SU-DHL-6 (cell line): ENCODE results near the gene TNFSF18.

Experiments
- CTCF ChIP-seq: fragments of 200-600 bp; sonication (generic); IDR thresholded peaks from one replicate; pipeline ENCODE4 v1.5.1; 2017; ENCODE audit warnings: antibody characterized with exemption, mild to moderate bottlenecking, low read length, moderate library complexity; ENCODE audit not compliant: insufficient read depth, poor library complexity, severe bottlenecking
- EZH2phosphoT487 ChIP-seq: fragments of 200-600 bp; sonication (generic), shearing (Covaris generic); conservative IDR thresholded peaks from 2 replicates; pipeline ENCODE4 v1.6.1; 2018; ENCODE audit warnings: mild to moderate bottlenecking, antibody characterized with exemption, low read length, moderate library complexity, mixed read lengths

GRCh38 chr1:173020138-173020750 is 30.5 kb downstream of the TNFSF18 start:
- TF ChIP-seq CTCF (no peak), EZH2phosphoT487 (no peak)
